Tibial artery (tissue), 4 donors: ENCODE data around the gene PLA2G4A.

Source experiments
- DNase-seq, 2 donors: peaks; one replicate each; pipeline ENCODE4 v3.0.0-alpha.2; 2019
- H3K27ac ChIP-seq, 2 donors: fragments of 200-600 bp; sonication (generic) in 1 of 2; 1 replicate in 1 of 2; 2 replicates in 1 of 2; pipeline ENCODE4 v1.5.1; 2018 to 2019; ENCODE audit warnings: mild to moderate bottlenecking in 1 of 2
- H3K27me3 ChIP-seq, 2 donors: fragments of 200-600 bp; sonication (generic) in 1 of 2; one replicate each; pipeline versions ENCODE4 v1.5.1 to v1.6.0; 2016 to 2019
- H3K36me3 ChIP-seq, 3 donors: fragments of 200-600 bp; sonication (generic) in 2 of 3; one replicate each; pipeline ENCODE4 v1.5.1; 2016 to 2019; ENCODE audit warnings: mild to moderate bottlenecking in 2 of 3
- H3K4me1 ChIP-seq, 4 donors: fragments of 200-600 bp; sonication (generic) in 2 of 4; 1 replicate in 3 of 4; 2 replicates in 1 of 4; pipeline ENCODE4 v1.5.1; 2016 to 2019
- H3K4me3 ChIP-seq, 2 donors: fragments of 200-600 bp; sonication (generic) in 1 of 2; 1 replicate in 1 of 2; 2 replicates in 1 of 2; pipeline ENCODE4 v1.5.1; 2018 to 2019; ENCODE audit warnings: mild to moderate bottlenecking in 2 of 2
- H3K9me3 ChIP-seq, 3 donors: fragments of 200-600 bp; sonication (generic) in 1 of 3; one replicate each; pipeline ENCODE4 v1.5.1; 2016 to 2019
- intact Hi-C: fragments of 100-400 bp; cut with DNase I; formaldehyde crosslinking; loops from one replicate; pipeline ENCODE4 v1.15.0; 2023; ENCODE audit warnings: low total_unique reads
- TF ChIP-seq, protein P1 (sequence below), 2 experiments: fragments of 200-600 bp in 1 of 2; fragments of 450-650 bp in 1 of 2; IDR thresholded peaks; one replicate each; pipeline ENCODE4 v1.5.1; 2017 to 2019; ENCODE audit warnings: antibody characterized with exemption in 2 of 2, mild to moderate bottlenecking in 1 of 2, moderate library complexity in 1 of 2

Gene PLA2G4A

DNA sequence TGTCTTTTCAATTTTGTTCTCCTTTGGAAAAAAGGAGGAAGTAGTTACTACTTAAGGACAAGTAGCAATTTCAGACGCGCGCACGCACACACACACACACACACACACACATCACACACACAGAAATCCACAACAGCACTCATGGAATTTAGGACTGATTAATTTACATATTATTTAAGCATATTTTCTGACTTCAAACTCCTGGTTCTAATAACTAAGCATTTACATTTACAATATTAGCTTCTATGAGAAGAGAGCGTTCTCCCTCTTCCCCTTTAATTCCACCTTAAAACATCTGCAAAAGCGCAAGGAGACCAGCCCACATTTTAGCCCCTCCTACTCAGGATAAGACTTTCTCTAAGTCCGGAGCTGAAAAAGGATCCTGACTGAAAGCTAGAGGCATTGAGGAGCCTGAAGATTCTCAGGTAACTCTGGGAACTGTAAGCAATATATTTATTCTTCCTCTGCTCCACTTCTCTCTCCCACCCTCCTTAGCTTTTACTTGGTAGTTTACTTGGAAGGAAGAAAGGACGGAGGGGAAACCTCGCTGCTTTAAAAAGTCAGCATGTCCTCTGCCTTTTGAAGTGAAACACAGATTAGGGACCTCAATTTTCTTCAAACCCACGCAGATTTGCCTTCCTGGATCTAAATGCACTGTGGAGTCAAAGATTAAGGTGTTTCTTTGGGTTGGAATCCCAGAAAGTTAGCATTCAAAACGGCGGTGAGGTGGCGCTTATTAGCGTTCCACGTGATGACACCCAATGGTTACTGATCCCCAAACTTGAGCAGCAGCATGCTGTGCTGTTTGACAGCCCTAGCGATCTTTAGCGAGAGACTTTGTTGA is at the start of gene PLA2G4A:
TSS of gene PLA2G4A (plus strand) at position 339 of the 844 bp plus-strand sequence. CDS start 25,406 bp downstream, outside the sequence.
- peaks cover 0 to 9% (median 0%) of the 10 kb centered on the region in 4 donors for H3K4me1 ChIP-seq
- H3K27ac ChIP-seq: peak within 1 kb of the TSS; percentile 51 to 70
- intact Hi-C loops: no loop called here
- no peaks in the 10 kb centered on the region for H3K36me3 ChIP-seq
- no peaks in the 10 kb centered on the region for H3K9me3 ChIP-seq
- DNase-seq: peak; percentile 63 to 69
- H3K27me3 ChIP-seq: no peaks in the 10 kb centered on the region
- TF ChIP-seq, protein P1, sequence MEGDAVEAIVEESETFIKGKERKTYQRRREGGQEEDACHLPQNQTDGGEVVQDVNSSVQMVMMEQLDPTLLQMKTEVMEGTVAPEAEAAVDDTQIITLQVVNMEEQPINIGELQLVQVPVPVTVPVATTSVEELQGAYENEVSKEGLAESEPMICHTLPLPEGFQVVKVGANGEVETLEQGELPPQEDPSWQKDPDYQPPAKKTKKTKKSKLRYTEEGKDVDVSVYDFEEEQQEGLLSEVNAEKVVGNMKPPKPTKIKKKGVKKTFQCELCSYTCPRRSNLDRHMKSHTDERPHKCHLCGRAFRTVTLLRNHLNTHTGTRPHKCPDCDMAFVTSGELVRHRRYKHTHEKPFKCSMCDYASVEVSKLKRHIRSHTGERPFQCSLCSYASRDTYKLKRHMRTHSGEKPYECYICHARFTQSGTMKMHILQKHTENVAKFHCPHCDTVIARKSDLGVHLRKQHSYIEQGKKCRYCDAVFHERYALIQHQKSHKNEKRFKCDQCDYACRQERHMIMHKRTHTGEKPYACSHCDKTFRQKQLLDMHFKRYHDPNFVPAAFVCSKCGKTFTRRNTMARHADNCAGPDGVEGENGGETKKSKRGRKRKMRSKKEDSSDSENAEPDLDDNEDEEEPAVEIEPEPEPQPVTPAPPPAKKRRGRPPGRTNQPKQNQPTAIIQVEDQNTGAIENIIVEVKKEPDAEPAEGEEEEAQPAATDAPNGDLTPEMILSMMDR (IDR thresholded peaks at IDR 0.05): no peak
- H3K4me3 ChIP-seq: peak within 1 kb of the TSS; percentile 56 to 60

DNA sequence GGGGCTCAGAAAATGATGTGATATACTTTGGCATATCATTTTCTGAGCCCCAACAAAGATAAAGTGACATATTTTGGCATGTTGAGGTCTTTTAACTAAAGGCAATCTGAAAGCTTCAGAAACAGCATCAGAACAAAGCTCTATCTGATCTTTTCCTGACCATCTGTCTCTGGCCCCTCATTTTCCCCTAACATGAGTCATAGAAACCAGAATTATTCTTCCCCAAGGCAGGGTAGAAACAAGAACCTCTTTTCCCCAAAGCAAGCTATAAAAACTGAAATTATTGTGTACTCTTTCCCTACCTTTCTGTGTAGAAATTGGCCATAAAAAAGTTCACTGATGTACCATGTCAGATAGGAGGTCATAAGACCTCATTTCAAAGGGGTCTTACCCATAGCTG is 48.7 kb upstream of the PLA2G4A start:
- H3K4me1 ChIP-seq: no peaks in the 10 kb centered on the region
- no peak for DNase-seq
- H3K36me3 ChIP-seq: no peaks in the 10 kb centered on the region
- TF ChIP-seq, protein P1 (IDR thresholded peaks at IDR 0.05): no peak
- no peaks in the 10 kb centered on the region for H3K27me3 ChIP-seq
- H3K27ac ChIP-seq: no peak overlapping the region
- no peaks in the 10 kb centered on the region for H3K9me3 ChIP-seq
- intact Hi-C loops: no loop called here
- no peak overlapping the region for H3K4me3 ChIP-seq

DNA sequence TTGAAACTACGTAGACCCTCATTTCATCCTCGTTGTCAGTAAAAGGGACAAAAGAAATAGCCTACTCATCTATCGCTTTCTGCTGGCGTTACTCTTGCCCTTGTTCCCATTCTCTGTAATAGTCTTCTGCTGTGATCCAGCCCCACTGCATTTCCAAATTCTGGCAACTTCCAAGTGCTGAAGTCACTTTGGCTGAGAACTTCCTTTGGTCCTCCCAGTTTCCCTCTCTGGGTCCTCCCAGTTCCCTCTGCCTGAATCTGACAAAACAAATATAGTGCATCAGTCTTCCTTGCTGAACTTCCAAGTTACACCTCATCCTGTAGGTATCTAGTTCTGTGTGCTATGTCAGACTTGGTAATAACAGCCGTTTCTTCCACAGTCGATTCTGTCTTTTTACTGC is 47.0 kb upstream of the PLA2G4A start:
- intact Hi-C loops: no loop called here
- no peaks in the 10 kb centered on the region for H3K36me3 ChIP-seq
- peak in 1 of 2 donors; percentile 31 for DNase-seq
- no peak overlapping the region for H3K4me3 ChIP-seq
- H3K9me3 ChIP-seq: no peaks in the 10 kb centered on the region
- H3K27me3 ChIP-seq: no peaks in the 10 kb centered on the region
- no peak overlapping the region for H3K27ac ChIP-seq
- TF ChIP-seq, protein P1 (IDR thresholded peaks at IDR 0.05): no peak
- no peaks in the 10 kb centered on the region for H3K4me1 ChIP-seq

DNA sequence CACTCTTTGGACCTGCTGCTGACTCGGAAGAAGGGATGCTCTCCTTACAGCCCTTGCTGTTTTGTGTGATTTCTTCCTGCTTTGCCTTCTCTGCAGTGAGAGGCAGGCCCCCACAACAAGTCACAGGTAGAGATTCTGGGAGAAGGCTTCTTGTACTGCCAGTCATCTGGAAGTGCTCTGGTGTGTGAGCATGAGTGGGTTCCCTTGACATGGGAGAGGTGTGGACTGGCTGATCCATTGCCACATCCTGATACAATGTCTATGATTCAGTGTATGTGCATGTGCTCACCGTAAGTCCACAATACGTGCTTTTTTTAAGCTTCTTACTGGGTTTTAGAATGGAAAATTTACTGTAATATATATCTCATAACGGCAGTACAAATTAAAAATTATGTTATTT is 46.0 kb upstream of the PLA2G4A start:
- Histone ChIP-seq H3K27ac (no peak overlapping the region), H3K36me3 (no peaks in the 10 kb centered on the region), H3K4me1 (no peaks in the 10 kb centered on the region), H3K9me3 (no peaks in the 10 kb centered on the region), H3K27me3 (no peaks in the 10 kb centered on the region), H3K4me3 (no peak overlapping the region)
- intact Hi-C loops: no loop called here
- TF ChIP-seq, protein P1 (IDR thresholded peaks at IDR 0.05): no peak
- no peak for DNase-seq

DNA sequence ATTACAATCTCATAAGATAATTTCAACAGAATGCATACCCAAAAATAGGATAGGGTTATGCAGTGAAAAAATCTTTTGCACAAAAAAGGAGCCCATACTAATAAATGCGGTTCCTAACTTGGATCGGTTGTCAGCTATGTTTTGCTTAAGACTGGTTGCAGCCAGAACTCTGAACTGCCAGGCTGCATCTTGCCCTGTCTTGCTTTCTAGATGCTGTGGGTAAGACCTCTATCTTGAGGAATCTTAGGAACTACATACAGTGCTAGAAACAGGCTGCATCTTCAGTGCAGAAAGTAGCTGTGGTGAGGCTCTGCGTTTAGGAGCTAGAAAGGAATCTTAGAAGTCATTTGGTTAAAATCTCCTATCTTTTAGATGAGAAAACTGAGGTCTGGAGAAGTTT is 45.6 kb upstream of the PLA2G4A start:
- intact Hi-C loops: no loop called here
- Histone ChIP-seq H3K27me3 (no peaks in the 10 kb centered on the region), H3K27ac (no peak overlapping the region), H3K4me3 (no peak overlapping the region), H3K9me3 (no peaks in the 10 kb centered on the region), H3K36me3 (no peaks in the 10 kb centered on the region), H3K4me1 (no peaks in the 10 kb centered on the region)
- TF ChIP-seq, protein P1 (IDR thresholded peaks at IDR 0.05): no peak
- DNase-seq: no peak
